ENCODE data around the gene NEO1. TPM values are rescaled to one million over a fixed set of nuclear protein-coding genes. Genes with fewer than 3 reads are reported as not detected.

The NEO1 gene, protein sequence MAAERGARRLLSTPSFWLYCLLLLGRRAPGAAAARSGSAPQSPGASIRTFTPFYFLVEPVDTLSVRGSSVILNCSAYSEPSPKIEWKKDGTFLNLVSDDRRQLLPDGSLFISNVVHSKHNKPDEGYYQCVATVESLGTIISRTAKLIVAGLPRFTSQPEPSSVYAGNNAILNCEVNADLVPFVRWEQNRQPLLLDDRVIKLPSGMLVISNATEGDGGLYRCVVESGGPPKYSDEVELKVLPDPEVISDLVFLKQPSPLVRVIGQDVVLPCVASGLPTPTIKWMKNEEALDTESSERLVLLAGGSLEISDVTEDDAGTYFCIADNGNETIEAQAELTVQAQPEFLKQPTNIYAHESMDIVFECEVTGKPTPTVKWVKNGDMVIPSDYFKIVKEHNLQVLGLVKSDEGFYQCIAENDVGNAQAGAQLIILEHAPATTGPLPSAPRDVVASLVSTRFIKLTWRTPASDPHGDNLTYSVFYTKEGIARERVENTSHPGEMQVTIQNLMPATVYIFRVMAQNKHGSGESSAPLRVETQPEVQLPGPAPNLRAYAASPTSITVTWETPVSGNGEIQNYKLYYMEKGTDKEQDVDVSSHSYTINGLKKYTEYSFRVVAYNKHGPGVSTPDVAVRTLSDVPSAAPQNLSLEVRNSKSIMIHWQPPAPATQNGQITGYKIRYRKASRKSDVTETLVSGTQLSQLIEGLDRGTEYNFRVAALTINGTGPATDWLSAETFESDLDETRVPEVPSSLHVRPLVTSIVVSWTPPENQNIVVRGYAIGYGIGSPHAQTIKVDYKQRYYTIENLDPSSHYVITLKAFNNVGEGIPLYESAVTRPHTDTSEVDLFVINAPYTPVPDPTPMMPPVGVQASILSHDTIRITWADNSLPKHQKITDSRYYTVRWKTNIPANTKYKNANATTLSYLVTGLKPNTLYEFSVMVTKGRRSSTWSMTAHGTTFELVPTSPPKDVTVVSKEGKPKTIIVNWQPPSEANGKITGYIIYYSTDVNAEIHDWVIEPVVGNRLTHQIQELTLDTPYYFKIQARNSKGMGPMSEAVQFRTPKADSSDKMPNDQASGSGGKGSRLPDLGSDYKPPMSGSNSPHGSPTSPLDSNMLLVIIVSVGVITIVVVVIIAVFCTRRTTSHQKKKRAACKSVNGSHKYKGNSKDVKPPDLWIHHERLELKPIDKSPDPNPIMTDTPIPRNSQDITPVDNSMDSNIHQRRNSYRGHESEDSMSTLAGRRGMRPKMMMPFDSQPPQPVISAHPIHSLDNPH (N-terminal part only)
- 100 to 1,000 TPM; 129 to 202 TPM for total RNA-seq
- long read RNA-seq, partial matches to known transcripts = 38 of 62 reads
- long read RNA-seq, other reads (novel, unspliced or antisense) = 21 of 62 reads

DNA sequence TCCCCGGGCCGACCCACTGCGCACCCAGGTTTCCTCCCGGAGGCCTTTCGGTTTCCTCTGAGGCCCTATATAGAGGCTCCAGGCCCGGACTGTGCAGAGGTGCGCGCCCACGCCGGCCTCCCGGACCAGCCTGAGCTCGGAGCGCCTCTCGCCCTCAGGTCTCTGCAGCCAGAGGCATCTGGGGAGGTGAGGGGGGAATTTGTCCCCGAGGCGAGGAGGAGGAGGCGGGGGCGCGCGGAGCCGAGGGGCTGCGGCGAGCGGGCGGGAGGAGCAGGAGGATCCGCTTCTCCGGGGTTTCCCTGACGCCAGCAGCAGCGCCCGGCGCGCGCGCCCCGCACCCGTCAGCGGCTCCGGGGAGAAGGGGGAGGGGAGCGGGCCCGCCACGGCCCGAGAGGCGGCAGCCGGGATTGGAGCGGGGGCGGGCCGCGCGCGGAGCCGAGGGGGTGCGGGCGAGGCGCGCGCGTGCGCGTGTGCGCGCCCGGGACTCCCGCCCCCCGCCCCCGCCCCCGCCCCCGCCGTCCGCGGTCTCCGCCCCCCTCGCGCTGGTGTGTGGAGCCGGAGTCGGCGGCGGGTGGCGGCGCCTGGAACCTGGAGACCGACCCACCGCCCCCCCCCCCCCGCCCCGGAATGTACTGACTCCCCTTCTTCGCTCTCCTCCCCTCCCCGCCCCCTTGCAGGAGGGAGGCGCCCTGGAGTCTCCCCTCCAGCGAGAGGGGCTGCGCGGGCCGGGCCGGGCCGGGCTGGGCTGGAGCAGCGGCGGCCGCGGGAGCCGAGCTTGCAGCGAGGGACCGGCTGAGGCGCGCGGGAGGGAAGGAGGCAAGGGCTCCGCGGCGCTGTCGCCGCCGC, at the start of gene NEO1:
Gene NEO1, plus strand, starts transcription at position 657 of the 846 bp plus-strand sequence. CDS start 213 bp downstream, outside the sequence.
- intact Hi-C loops (cut with DNase I, micrococcal nuclease) = no loop called here

DNA sequence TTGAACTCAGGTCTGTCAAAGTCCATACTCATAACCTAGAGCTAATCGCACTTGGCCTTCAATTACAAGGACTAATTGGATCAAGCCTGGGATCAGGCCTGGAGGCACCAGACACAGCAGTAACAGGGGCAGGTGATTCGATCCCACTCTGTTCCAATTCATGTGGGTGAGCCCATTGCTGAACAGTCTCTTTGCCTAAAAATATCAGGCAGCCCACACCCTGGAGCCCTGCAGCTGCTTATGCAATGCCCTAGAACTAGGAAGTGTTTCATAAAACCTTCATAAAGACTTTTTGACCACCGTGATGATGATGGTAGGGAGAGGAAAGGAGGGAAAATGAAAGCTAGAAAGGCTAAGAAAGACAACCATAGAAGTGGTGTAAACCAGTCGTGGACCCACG, 47.8 kb upstream of the NEO1 start:
- DNase-seq (no peak), ATAC-seq (no peak)
- intact Hi-C loops (cut with DNase I, micrococcal nuclease) = no loop called here

More for the DNA sequence above, at the start of gene NEO1:
- DNase-seq = peak; percentile 87 to 91
- peak; percentile 75 for ATAC-seq

DNA sequence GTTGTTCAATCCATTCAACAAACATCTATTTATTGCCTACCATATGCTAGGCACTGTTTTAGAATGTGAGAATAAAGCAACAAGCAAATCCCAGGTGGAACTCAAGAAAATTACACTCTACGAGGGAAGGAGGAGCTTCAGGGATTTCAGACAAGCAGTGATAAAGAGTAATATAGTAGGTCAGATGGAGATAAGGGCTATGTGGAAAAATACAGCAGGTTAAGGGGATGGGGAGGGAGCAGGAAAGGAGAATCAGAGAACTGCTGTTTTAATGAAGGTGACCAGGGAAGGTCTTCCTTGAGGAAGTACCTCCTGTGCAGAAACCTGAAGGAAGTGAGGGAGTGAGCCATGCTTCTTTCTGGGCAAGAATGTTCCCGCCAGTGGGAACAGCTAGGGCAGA, 47.2 kb upstream of the NEO1 start:
- DNase-seq = no peak
- peak; percentile 68 for ATAC-seq
- intact Hi-C loops (cut with DNase I, micrococcal nuclease) = no loop called here

DNA sequence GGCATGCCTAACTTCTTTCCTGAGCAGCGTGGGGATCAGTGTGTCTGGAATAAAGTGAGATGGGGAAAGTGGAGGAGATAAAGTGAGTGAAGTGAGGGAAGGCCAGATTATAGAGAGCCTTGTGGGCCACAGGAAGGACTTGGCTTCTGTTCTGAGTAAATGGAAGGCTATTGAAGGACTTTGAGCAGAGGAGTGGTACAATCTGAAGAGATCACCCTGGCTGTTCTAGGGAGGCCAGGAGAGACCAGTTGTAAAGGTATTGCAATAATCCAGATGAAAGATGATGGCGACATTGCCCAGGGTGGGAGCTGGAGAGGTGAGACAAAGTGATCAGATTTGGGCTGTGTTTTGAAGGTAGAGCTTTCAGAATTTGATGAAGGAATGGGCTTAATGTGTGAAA, 46.8 kb upstream of the NEO1 start:
- intact Hi-C loops (cut with DNase I, micrococcal nuclease) = no loop called here
- no peak for DNase-seq
- peak; percentile 84 for ATAC-seq

DNA sequence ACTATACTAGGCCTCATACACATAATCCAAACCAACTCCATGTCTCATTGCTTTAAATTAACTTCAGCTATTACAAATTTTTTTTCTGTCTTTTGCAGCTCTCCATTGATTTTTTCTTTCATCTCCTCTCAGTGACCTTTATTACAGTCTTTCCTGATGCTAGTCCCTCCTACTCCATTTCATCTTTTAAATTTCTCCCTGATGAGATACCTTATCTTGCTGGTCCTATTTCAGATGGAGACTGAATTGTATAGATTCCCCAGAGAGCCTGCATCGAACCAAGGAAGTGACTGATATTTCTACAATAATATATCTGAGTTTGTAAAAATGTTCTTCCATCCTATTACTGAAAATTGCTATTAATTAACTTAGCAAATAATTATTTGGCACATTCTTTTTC, 45.7 kb upstream of the NEO1 start:
- DNase-seq (no peak), ATAC-seq (no peak)
- intact Hi-C loops (cut with DNase I, micrococcal nuclease) = no loop called here

DNA sequence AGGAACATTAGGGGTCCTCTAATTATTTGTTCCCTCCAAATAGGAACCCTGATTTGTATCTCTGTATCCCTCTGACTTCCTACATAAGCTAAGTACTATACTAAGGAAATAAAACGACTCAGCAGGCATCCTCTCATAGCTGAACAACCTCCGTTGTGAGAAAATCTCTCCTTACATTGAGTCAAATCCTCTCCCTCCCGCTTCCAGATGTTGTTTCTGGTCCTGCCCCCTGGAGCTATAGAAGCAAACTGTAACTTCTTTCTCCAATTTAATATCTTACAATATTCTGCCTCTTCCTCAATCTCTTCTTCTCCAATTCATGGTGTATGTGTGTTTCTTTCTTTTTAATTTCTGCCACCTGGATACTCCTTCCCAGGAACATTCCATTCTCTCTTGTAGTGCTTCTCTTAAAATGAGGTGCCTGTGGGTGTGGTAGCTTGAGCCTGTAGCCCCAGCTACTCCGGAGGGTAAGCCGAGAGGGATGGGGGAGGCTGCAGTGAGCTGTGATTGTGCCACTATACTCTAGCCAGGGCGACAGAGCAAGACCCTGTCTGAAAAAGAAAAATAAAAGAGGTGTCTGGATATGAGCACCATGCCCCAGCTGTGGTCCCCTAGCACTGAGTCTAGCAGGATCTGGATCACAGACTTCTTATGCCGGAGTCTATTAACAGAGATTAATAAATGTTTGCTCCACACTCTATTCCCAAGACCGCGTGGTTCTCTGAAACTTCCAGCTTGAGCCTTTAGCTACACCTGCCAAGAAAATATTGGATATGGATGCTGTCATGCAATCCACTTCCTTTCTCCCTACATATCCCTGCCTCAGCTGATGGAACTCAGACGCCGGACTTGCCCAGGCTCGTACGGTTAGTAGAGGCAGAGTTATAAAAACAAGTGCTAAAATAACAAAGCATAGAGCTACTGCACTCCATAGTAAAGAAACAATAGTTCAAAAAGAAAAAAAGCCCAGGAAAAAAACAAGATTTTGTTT, 42.9 kb upstream of the NEO1 start:
- DNase-seq (no peak), ATAC-seq (no peak)
- intact Hi-C loops (cut with DNase I, micrococcal nuclease) = no loop called here

DNA sequence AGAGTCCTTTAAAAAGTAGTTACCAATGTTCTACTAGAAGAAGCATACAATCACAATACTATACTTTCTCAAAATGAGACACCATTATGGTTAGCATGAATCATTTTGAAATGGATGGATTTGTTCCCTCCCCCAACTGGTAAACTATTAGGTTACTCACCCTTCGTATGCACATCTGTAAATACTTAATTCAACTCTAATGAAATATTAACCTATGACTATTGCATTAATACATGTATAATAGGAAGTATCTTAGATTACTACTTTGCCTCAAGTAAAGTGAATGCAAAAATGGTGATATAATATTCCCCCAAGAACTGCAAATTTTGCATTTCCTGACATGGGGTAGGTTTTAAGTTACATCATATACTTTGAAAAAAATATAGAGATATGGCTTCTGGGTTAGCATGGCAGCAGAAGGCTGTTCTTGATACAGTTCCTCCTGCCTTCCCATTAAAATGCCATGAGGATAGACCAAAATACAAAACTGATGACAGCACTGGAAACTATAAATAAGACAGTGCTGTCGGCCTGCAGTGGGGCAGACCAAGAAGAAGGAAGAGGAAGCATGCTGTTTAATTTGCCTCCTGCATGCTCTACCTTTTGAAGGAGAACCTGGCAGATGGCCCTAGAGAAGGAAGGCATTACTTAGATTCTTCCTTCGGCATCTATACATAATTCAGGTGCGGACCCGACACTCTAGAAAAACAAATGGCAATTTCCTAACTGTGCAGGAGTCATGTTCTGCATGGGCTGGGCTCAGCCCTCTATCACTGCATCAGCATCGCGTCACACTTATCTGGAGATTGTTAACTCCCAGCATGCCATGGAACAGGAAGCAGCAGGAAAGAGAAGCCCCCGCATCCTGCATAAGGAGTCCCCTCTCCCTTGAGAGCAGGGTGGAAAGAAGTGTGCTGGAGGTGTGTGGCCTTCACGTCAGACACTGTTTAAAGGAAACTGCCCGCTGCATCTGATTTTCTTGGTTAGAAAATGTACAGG, 41.8 kb upstream of the NEO1 start:
- DNase-seq = no peak
- no peak for ATAC-seq
- intact Hi-C loops (cut with DNase I, micrococcal nuclease) = no loop called here

DNA sequence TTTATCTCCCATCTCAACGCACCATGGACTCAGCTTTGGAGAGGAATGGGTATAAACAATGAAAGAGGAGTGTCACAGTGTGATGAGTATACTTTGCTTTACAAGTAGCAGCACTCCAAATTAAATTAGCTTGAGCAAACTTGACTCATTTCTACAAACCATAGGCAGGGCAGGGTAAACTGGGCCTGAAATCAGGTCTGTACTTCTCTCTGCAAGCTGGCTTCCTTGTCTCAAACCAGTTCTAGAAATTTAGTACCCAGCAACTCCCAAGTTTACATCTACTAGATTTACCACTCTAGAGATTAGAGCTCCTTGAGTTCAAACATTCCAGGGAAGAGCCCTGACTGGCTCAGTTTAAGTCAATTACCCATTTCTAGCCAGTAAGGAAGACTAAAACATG, 37.4 kb upstream of the NEO1 start:
- DNase-seq (no peak), ATAC-seq (peak; percentile 79)
- intact Hi-C loops (cut with DNase I, micrococcal nuclease) = no loop called here

DNA sequence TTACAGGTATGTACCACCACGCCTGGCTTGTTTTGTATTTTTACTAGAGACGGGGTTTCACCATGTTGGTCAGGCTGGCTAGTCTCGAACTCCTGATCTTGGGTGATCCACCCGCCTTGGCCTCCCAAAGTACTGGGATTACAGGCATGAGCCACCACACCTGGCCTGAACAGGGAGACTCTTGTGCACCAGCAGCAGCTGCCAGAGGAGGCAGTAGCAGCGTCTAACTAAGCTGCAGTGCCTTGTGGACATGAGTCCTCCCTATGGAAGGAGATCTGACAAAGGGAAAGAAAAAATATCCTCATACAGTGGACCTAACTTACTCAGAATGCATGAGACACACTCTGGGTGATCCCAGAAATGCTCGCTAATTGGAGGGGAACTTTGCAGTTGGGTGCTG, 36.8 kb upstream of the NEO1 start:
- no peak for DNase-seq
- ATAC-seq = peak; percentile 44
- intact Hi-C loops (cut with DNase I, micrococcal nuclease) = no loop called here

DNA sequence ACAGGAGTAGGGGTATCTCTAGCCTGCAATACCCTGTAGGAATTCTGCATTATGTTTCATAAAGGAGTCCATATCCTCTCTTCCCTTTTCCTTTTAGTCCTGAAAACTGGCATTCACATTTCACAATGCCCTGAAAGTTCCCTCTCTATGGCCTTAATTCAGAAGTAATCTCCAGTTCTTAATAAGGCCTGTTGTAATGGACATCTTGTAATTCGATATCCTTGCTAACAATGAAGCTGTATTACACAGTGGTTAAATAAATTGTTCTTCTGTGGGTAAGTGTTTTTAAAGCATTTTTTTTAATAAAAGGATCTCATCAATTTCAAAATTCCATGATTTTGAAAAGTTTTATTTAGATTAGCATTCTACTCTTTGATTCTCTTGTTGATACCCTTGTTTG, 34.3 kb upstream of the NEO1 start:
- DNase-seq (no peak), ATAC-seq (no peak)
- intact Hi-C loops (cut with DNase I, micrococcal nuclease) = no loop called here

DNA sequence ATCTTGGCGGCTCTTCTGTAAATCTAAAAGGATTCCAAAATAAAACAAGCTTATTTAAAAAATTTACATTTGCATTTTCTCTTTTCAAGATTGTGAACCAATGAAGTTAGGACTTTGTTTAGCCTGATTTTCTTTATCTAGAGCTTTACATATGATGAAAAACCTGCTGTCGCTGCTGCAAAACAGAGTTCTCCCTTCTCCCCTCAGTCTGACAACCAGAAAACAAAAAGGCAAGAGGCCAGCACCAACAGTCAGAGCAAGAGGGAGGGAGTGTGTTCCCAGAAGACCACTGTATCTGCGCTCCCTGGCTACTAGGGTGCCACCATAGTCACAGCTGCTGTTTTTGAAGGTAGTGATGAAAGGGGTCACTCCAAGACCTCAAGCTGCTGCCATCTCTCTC, 33.1 kb upstream of the NEO1 start:
- ATAC-seq (no peak), DNase-seq (no peak)
- intact Hi-C loops (cut with DNase I, micrococcal nuclease) = no loop called here

DNA sequence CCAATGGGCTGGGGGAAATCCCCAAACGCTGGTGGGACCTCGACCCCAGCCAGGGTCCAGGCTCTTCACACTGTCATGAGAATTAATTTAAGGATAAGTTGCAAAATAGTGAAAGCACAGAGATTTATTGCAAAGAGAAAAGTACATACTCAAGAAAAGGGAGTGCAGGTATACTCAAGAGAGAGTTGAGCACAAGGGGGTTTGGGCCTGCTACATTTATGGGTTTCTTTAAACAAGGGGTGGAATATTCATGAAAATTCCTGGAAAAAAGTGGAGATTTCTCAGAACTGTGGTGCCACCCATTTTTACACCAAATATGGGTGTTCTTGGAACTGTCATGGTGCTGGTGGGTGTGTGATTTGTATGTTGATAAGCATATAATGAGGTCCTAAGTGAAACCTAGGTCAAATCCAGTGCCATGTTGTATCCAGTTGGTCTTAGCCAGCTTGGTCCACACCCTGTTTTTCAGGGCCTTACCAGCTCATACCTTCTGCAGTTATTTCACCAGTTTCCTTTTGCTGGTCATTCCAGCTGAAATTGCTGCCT, 32.6 kb upstream of the NEO1 start:
- no peak for ATAC-seq
- intact Hi-C loops (cut with DNase I, micrococcal nuclease) = no loop called here
- DNase-seq = no peak

DNA sequence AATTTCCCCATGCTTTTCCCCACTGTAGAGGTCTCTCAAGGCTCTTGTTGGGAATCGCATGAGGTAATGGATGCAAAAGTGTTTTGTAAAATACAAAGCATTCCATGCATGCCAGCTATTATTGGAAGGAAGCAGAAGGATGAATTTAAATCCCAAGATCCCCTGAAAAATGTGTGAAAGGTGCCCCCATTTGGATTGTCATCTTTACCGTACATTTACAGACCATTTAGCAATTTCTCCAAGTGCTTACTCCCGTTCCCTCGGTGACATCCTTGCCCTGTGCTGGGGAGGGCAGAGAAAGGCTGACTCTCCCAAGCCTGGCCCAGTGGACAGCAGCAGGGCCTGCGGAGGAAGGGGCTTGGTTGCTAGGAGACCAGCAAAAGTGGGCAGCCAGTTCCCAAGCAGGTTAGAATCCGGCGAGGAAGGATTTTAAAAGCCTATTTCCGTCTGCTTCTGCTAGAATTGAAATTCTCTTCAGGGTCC, 31.1 kb upstream of the NEO1 start:
- no peak for ATAC-seq
- no peak for DNase-seq
- intact Hi-C loops (cut with DNase I, micrococcal nuclease) = no loop called here

DNA sequence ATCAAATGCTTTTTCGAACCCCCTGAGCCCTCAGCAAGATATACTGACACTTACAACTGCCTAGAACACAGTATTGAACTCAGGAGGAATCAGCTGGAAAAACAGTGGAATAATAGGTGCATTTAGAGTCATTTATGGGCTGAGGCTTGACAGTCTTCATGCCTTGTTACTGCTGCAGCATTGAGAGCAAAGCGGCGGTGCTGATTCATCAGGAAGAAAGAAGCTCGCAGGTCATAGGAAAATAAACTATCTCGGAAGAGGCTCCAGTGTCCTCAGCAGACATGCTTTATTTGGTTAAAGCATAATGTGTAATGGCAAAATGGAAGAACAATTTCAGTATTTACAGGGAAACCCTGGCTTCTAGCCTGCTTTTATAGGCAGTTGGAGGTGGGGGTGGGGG, 30.1 kb upstream of the NEO1 start:
- ATAC-seq = no peak
- intact Hi-C loops (cut with DNase I, micrococcal nuclease) = no loop called here
- no peak for DNase-seq

DNA sequence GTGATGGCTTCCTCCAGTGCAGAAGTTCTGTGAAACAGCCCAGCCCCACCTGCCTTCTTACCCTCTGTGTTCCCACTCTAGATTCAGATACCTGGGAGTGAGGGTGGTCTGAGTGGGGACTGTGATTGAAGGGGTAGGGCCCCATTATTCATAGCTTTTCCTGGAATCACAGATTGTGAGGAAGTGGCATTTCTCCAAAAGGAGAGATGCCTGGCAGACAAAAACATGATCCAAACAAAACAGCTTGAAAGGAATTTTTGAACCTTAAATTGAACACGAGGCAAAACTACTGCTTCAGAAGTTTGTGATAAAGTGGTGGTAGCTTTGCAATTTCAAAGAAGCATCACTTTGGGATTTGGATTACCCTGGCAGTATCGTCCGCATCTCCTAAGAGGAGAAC, 29.2 kb upstream of the NEO1 start:
- DNase-seq = no peak
- no peak for ATAC-seq
- intact Hi-C loops (cut with DNase I, micrococcal nuclease) = no loop called here

DNA sequence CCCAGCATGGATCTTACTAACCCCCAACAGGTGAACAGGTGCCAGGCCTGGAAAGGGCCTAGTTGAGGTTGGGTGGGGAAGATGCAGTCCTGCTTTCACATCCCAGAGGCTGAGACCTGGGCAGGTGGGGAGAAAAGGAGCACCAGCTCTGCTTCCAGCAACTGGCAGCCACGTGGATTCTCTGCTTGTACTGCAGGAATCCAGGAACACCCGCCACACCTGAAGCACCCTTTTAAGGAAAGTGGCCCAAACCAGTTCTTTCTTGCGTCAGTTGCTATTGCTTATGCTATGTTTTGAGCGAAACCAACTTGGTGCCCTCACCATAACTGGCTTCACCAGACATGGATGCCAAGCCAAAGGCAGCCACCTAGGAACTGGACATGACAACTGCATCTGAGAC, 28.1 kb upstream of the NEO1 start:
- ATAC-seq (no peak), DNase-seq (no peak)
- intact Hi-C loops (cut with DNase I, micrococcal nuclease) = no loop called here
